Left forelimb (tissue), 1 donor: ENCODE measurements around the gene PUM1.
"Not testable (repeated sequence)": the region's sequence is repeated elsewhere in the genome, so short reads cannot be mapped to it uniquely, and the experiment has no call there.

Experiments used
- DNase-seq: peaks from one replicate; pipeline ENCODE4 v3.0.0-alpha.2; 2018; ENCODE audit warnings: low spot score

Gene PUM1

DNA sequence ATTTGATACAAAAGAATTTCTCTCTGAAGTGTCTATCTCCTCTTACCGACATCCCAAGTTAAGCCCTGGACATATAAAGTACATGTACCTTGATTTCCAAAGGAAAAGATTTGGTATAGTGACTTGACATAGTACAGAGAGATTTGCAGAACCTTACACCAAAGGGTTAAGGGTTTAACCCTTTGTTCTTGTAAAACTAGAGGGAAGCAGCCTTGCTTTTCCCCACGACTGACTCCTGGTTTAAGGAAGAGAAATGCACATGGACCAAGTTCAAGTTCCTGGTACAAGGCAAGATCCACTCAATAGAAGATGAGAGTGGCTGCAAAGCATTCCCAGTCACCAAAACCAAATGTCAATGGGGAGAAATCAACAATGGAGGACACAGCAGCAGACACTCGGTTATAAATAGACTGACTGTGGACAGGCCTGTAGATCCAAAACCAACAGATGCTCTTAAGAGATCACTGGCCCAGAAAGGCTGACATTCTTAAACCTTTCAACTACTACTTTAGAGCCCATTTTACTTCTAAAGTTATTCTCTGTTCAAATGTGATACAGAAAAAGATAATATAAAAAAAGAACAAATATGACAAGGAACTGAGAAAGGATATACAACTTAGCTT lies 69.4 kb downstream of the PUM1 start:
- no peak for DNase-seq

GRCh38 chr1:30991862-30992606 lies 73.5 kb downstream of the PUM1 start:
- DNase-seq: no peak

DNA sequence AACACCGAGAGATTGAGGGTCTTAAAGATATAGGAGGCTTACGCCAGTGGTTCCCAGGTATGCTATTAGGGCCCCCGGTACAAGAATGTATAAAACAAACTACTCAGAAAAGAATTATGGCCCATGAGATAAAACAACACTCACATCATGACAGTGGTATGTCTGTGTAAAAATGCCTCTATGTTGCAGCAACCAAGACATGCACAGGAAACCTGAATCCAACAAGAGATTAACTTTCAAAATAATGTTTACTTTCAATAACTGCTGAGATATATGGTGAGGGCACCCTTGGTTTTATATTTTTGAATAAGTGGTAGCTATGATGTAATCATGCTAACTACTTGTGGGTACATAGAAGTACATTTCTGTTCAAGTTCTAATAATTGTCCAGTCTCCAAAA lies 74.9 kb downstream of the PUM1 start:
- DNase-seq: no peak

DNA sequence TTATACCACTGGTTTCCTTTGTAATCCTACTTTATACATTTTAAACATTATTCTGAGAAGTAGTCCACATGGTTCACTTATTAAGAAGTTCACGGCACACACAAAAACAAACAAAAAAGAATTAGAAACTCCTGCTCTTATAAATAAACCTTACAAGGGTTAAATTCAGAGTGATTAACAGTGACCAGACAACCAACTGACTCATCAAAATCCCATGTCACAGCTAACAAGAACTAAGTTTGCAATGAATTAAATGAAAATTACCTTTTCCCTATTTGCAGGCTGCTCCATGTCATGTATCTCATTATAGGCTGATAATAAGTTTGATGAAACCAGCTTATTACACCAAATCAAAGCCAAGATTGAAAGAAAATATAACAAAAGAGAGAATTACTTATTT lies 77.5 kb downstream of the PUM1 start:
- no peak for DNase-seq

- no peak for DNase-seq
Observed at GRCh38 chr1:30986755-30987154, 78.8 kb downstream of the PUM1 start.

DNA sequence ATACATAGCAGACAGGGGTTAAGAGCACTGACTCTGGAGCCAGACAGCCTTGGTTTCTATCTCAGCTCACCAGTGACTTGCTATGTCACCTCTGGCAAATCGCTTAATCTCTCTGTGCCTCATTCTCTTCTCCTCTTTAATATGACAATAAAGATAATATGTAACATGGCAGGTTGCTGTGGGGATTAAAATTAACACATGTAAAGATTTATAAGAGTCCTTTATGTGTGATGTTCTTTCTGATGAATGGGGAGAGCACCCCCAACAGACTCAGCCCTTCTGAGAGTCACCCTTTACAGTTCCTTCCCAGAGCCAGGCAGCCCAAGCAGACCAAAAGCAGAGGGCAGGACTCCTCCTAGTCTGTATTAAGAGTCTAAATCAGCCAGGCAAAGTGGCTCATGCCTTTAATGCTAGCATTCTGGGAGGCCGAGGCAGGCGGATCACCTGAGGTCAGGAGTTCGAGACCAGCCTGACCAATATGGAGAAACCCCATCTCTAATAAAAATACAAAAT lies 80.5 kb downstream of the PUM1 start:
- DNase-seq: no peak

DNA sequence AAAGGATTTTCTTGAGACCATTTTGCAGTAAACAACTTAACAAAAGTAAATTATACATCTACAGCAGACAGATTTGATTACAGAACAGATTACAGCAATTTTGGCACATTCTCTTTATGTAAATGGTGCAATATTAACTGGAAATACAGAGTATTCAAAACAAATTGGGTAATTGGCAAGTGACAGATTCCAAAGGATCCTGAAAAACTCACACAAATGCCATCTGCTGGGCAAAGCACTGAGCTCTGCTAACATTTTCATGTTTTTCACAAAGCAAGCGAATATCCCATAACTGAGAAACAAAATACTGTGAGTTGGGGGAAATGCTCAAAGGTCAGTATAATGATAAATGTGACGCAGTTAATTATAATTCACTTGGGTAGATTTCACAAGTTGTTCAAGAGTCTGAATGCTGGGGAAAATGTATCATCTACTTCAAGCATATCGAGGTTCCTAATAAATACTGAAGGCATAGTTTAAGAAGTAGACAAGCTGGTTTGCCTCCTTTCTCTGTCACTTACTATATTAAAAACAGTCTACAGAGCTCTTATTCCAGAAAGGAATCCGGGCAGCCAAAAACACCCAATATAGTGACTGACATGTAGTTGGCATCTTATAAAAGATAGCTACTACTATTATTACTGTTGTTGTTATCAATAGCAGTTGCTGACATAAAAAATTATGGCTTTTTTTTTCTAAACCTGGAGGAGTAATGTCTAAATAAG lies 81.2 kb downstream of the PUM1 start:
- no peak for DNase-seq

- no peak for DNase-seq
Observed at GRCh38 chr1:30982937-30983336, 82.6 kb downstream of the PUM1 start.

DNA sequence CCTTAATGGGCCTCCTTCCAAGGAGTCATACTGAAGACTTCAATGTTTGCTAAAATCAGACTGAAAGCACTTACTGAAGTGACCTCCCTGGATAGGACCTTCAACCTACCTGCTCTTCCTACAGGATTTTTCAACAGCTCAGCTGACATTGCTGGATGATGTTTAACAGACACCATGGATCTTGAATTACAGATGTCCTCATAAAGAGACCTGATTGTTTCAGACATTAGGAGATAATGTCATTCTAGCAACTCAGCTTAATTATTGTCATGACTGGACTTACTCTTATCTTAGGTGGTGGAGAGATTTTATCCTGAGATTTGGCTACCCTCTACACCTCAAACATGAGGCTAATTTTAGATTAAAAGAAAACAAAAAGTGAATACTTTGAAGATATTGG lies 83.1 kb downstream of the PUM1 start:
- DNase-seq: no peak

GRCh38 chr1:30981172-30981571 lies 84.3 kb downstream of the PUM1 start:
- no peak for DNase-seq

GRCh38 chr1:30977511-30977910 lies 88.0 kb downstream of the PUM1 start:
- DNase-seq: no peak

GRCh38 chr1:30977105-30977504 lies 88.4 kb downstream of the PUM1 start:
- DNase-seq: no peak

DNA sequence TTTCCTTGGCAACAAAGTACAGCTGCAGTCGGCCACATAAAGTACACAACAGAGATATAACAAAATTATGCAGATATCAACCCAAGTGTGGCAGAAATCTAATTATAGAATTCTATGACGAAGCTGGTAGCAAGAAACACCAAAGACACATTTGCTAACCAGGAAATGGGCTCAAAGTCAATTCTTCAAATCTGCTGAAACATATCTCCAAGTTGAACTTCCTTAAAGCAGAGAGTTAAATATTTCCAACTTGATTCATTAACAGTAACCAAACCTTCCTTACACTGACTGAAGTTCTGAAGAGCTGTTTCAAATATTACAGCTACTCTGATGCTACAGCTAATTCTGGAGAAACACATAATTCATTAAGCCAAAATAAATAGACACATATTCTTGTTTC lies 89.4 kb downstream of the PUM1 start:
- DNase-seq: no peak

GRCh38 chr1:30975217-30975616 lies 90.3 kb downstream of the PUM1 start:
- no peak for DNase-seq

- no peak for DNase-seq
Observed at GRCh38 chr1:30974536-30974935, 91.0 kb downstream of the PUM1 start.

GRCh38 chr1:30972349-30972748 lies 93.2 kb downstream of the PUM1 start:
- not testable (repeated sequence) for DNase-seq

DNA sequence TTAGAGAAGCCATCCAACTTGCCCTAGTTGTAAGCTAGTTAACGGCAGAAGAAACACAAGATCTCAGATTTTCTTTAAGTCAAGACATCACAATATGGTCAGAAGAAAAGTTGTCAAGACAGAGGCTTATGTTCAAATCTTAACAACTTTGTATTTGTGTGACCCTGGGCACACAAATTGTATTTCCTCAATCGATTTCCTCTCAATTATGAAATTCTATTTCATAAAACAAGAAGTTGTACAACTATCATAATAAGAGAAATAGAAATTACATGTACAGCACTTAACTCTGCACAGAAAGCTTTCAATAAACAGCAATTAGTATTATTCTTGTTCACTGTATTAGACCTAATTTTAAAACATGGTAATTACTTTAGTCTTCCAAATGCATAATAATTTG lies 94.0 kb downstream of the PUM1 start:
- no peak for DNase-seq

- DNase-seq: no peak
Observed at GRCh38 chr1:30969903-30970302, 95.6 kb downstream of the PUM1 start.

- no peak for DNase-seq
Observed at GRCh38 chr1:30968220-30968971, 97.1 kb downstream of the PUM1 start.

DNA sequence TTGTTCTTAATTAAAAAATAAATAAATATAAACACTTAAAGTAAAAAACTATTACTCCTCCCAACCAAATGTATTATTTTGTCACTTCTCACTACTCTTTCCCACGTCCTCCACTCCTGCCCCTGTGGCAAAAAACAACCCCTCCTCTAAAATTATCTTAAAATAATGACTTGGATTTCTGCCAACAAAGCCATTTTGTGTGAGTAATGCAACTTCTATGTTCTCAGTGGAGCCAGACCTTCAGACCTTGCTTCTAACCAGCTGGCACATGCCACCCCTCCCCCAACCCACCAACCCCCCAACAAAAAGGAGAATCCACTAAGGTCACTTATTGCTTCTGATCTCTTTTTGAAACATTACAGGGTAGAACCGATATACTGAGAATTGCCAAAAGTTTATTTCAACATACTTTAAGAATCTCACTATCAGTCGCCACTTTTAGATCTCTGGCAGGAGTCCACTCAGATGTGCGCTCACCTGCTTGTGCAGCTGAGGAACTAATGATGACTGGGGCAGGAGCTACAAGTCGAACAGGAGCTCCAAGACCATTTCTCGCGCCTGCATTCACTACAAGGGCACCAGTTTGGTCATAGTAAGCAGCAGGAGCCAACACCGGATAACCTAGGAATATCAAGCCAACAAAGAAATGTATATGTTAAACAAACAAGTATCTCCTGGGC lies 98.7 kb downstream of the PUM1 start:
- no peak for DNase-seq

GRCh38 chr1:30965924-30966599 lies 99.5 kb downstream of the PUM1 start:
- no peak for DNase-seq
